ENCODE results near the gene CTSS. TPM values are rescaled to one million over a fixed set of nuclear protein-coding genes. Genes with fewer than 3 reads are reported as not detected.
"Not testable (repeated sequence)": the region's sequence is repeated elsewhere in the genome, so short reads cannot be mapped to it uniquely, and the experiment has no call there.

The CTSS gene
- total RNA-seq, 1 experiment from 2014 or later = 0.57 TPM

- TF ChIP-seq, protein P1, sequence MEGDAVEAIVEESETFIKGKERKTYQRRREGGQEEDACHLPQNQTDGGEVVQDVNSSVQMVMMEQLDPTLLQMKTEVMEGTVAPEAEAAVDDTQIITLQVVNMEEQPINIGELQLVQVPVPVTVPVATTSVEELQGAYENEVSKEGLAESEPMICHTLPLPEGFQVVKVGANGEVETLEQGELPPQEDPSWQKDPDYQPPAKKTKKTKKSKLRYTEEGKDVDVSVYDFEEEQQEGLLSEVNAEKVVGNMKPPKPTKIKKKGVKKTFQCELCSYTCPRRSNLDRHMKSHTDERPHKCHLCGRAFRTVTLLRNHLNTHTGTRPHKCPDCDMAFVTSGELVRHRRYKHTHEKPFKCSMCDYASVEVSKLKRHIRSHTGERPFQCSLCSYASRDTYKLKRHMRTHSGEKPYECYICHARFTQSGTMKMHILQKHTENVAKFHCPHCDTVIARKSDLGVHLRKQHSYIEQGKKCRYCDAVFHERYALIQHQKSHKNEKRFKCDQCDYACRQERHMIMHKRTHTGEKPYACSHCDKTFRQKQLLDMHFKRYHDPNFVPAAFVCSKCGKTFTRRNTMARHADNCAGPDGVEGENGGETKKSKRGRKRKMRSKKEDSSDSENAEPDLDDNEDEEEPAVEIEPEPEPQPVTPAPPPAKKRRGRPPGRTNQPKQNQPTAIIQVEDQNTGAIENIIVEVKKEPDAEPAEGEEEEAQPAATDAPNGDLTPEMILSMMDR (IDR thresholded peaks at IDR 0.05 in 2 of 3, conservative IDR thresholded peaks at IDR 0.05 in 1 of 3; ENCODE audit: borderline replicate concordance in 1 of 3, insufficient read depth in 1 of 3, low read depth in 2 of 3, low read length in 2 of 3) = no peak
- TF ChIP-seq RAD21 (IDR thresholded peaks at IDR 0.05; ENCODE audit: low read depth) (no peak), JUND (IDR thresholded peaks at IDR 0.05) (no peak), ZFX (IDR thresholded peaks at IDR 0.05) (no peak)
Measured at GRCh38 chr1:150796374-150796773, 30.8 kb upstream of the CTSS start (continued).

GRCh38 chr1:150793778-150794177 lies 28.2 kb upstream of the CTSS start:
- H3K79me2 ChIP-seq (ENCODE audit: insufficient read depth, low read length); H4K20me1 ChIP-seq (ENCODE audit: insufficient read depth); H3K4me3 ChIP-seq (replicated peaks in 1 of 2; ENCODE audit: low read depth in 1 of 2, low read length in 2 of 2); CTCF ChIA-PET; H3K36me3 ChIP-seq (ENCODE audit: control insufficient read depth in 1 of 2, insufficient read depth in 2 of 2, low read length in 2 of 2); H3K4me1 ChIP-seq (ENCODE audit: control insufficient read depth in 1 of 2, insufficient read depth in 2 of 2, low read length in 2 of 2); RAD21 ChIA-PET (ENCODE audit: low non-redundant PET in 1 of 2, low total read pairs in 2 of 2, uncharacterized antibody in 2 of 2, unreplicated experiment in 2 of 2); H3K4me2 ChIP-seq (ENCODE audit: low read length); H3K27me3 ChIP-seq (ENCODE audit: insufficient read depth, low read length); ATAC-seq; H3K9me2 ChIP-seq (ENCODE audit: insufficient read depth); H2AFZ ChIP-seq (ENCODE audit: low read depth, low read length, poor library complexity, severe bottlenecking); H3K9me3 ChIP-seq (ENCODE audit: control insufficient read depth in 1 of 2, insufficient read depth in 1 of 2, low read depth in 1 of 2, low read length in 2 of 2); DNase-seq (ENCODE audit: low read depth, low spot score); H3K27ac ChIP-seq (ENCODE audit: low read depth, low read length); POLR2A ChIA-PET; BruUV-seq (replicated peaks); intact Hi-C loops (cut with micrococcal nuclease); H3K9ac ChIP-seq (ENCODE audit: low read length): not testable (repeated sequence)

- Histone ChIP-seq H3K79me2 (ENCODE audit: insufficient read depth, low read length) (no peaks in the 10 kb centered on the region), H3K27me3 (ENCODE audit: insufficient read depth, low read length) (no peaks in the 10 kb centered on the region), H3K9me3 (ENCODE audit: control insufficient read depth in 1 of 2, insufficient read depth in 1 of 2, low read depth in 1 of 2, low read length in 2 of 2) (no peaks in the 10 kb centered on the region), H3K4me3 (replicated peaks in 1 of 2; ENCODE audit: low read depth in 1 of 2, low read length in 2 of 2) (no peak overlapping the region), H3K4me1 (ENCODE audit: control insufficient read depth in 1 of 2, insufficient read depth in 2 of 2, low read length in 2 of 2) (no peaks in the 10 kb centered on the region), H3K36me3 (ENCODE audit: control insufficient read depth in 1 of 2, insufficient read depth in 2 of 2, low read length in 2 of 2) (no peaks in the 10 kb centered on the region), H3K9me2 (ENCODE audit: insufficient read depth) (no peaks in the 10 kb centered on the region), H2AFZ (ENCODE audit: low read depth, low read length, poor library complexity, severe bottlenecking) (no peak overlapping the region), H3K9ac (ENCODE audit: low read length) (no peak overlapping the region), H4K20me1 (ENCODE audit: insufficient read depth) (no peaks in the 10 kb centered on the region), H3K27ac (ENCODE audit: low read depth, low read length) (no peak overlapping the region), H3K4me2 (ENCODE audit: low read length) (no peak overlapping the region)
- ChIA-PET RAD21 (ENCODE audit: low non-redundant PET in 1 of 2, low total read pairs in 2 of 2, uncharacterized antibody in 2 of 2, unreplicated experiment in 2 of 2) (no interaction called here), POLR2A (no interaction called here), CTCF (no interaction called here)
- no peak for ATAC-seq
- no peak for DNase-seq (ENCODE audit: low read depth, low spot score)
- BruUV-seq (replicated peaks) = no TSS peak
- intact Hi-C loops (cut with micrococcal nuclease) = no loop called here
- TF ChIP-seq, protein P1 (IDR thresholded peaks at IDR 0.05 in 2 of 3, conservative IDR thresholded peaks at IDR 0.05 in 1 of 3; ENCODE audit: borderline replicate concordance in 1 of 3, insufficient read depth in 1 of 3, low read depth in 2 of 3, low read length in 2 of 3) = no peak
- TF ChIP-seq, protein P2, sequence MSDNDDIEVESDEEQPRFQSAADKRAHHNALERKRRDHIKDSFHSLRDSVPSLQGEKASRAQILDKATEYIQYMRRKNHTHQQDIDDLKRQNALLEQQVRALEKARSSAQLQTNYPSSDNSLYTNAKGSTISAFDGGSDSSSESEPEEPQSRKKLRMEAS (IDR thresholded peaks at IDR 0.05) = no peak
- TF ChIP-seq REST (IDR thresholded peaks at IDR 0.05; ENCODE audit: low read depth) = no peak
- no peak for TF ChIP-seq SRF (IDR thresholded peaks at IDR 0.05; ENCODE audit: low read depth)
- no peak for TF ChIP-seq SP1 (IDR thresholded peaks at IDR 0.05; ENCODE audit: low read depth)
- TF ChIP-seq ZNF274 (IDR thresholded peaks at IDR 0.05; ENCODE audit: low read depth, low read length) = no peak
- TF ChIP-seq ZFX (IDR thresholded peaks at IDR 0.05) = no peak
- TF ChIP-seq EGR1 (IDR thresholded peaks at IDR 0.05; ENCODE audit: low read depth) = no peak
- TF ChIP-seq, protein P3, sequence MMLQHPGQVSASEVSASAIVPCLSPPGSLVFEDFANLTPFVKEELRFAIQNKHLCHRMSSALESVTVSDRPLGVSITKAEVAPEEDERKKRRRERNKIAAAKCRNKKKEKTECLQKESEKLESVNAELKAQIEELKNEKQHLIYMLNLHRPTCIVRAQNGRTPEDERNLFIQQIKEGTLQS (IDR thresholded peaks at IDR 0.05) = no peak
Measured at GRCh38 chr1:150793221-150793620, 27.6 kb upstream of the CTSS start.
